GM12801 (cell line): ENCODE data around the gene FUT8.

Source experiments
- TF ChIP-seq, protein P1 (sequence below): IDR thresholded peaks from one replicate; pipeline ENCODE4 v1.5.1; 2011; ENCODE audit warnings: control low read depth; ENCODE audit not compliant: insufficient read length; ENCODE audit errors: extremely low read depth

Gene FUT8

DNA sequence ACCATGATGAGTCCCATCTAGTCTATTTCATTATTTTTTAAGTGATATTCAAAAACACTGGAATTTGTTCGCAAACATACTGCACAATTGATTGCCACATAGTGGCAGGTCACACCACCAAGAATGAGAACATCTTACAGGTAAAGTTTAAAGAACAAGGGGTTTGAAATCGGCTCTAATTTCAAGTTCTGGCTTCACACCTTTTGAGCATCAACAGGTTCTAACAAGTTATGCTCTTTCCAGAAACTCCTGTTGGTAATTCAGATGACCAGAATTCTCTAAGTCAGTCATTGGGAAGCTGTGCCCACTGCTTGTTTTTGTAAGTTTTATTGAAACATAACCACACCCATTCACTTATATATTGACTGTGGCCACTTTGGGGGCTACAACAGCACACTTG, 336.3 kb downstream of the FUT8 start:
- TF ChIP-seq, protein P1, sequence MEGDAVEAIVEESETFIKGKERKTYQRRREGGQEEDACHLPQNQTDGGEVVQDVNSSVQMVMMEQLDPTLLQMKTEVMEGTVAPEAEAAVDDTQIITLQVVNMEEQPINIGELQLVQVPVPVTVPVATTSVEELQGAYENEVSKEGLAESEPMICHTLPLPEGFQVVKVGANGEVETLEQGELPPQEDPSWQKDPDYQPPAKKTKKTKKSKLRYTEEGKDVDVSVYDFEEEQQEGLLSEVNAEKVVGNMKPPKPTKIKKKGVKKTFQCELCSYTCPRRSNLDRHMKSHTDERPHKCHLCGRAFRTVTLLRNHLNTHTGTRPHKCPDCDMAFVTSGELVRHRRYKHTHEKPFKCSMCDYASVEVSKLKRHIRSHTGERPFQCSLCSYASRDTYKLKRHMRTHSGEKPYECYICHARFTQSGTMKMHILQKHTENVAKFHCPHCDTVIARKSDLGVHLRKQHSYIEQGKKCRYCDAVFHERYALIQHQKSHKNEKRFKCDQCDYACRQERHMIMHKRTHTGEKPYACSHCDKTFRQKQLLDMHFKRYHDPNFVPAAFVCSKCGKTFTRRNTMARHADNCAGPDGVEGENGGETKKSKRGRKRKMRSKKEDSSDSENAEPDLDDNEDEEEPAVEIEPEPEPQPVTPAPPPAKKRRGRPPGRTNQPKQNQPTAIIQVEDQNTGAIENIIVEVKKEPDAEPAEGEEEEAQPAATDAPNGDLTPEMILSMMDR = no peak

DNA sequence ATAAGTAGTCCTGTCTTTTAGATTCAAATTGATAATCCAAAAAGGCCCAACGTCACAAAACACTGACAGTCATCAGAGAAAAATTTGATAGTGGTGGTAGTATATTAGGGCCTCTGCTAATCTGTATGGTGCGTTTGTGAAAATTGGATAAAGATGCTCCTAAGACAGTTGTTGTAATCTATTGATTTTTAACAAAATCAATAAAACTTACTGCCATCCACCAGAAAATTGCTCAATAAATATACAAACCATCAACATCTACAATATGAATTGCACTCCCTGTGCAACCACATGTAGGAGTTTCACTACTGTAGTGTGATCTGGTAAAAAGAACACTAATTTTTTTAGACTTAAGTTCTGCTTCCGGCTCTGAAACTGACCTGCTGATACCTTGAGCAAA, 336.8 kb downstream of the FUT8 start:
- TF ChIP-seq, protein P1 = no peak

DNA sequence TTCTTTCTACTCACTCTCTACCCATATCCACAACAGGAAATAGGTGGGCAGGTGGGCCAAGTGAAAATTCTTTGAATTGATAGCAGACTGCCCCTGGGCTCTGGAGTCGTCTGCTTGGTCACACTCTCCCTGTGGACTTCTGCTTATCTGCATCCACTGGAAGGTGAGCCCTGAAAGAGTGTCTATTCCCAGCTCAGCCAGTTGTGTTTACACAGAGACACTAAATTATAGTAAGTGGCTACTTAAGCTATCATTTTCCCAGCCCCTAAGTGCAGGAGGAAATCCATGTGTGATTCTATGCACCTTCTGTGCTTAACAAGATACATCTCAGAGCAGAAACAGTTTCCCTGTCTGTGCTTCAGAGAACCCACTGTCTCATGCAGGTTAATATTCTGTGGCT, 338.4 kb downstream of the FUT8 start:
- TF ChIP-seq, protein P1 = no peak

DNA sequence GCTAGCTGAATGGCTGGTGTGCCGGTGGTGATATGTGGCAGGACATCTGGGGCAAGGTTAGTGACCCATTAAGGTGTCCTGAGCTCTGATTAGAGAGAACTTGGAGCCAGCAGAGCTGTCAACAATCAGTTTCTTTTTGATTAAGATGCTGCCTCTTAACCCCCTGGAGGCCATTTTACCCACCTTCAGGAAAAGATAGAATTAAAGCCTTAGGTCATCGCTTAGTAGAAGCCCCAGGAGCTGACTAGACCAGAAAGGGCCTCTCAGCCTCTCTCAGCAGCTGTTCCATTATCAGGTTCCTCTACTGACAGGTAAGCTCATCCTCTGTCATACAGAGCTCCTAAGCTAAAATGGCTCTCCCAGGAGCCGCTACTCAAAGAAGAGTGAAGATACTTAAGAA, 339.0 kb downstream of the FUT8 start:
- TF ChIP-seq, protein P1 = no peak

DNA sequence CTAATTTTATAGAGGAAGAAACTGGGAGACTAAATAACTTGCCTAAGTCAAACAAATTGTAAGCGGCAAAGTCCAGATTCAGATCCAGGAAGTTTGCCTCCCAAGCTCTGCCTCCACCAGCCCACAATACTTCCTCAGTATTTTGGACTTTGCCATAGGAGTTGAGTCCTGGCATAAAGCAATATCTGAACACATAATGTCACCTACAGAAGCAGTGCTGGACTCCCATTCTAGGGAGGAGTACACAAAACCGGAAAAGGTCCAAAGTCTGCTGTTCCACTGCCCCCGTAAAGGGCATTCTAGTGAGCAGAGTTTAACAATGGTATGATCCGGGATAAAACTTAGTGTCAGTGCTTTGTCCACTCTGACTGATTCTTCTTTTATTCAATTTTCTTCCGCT, 340.5 kb downstream of the FUT8 start:
- TF ChIP-seq, protein P1 = no peak

DNA sequence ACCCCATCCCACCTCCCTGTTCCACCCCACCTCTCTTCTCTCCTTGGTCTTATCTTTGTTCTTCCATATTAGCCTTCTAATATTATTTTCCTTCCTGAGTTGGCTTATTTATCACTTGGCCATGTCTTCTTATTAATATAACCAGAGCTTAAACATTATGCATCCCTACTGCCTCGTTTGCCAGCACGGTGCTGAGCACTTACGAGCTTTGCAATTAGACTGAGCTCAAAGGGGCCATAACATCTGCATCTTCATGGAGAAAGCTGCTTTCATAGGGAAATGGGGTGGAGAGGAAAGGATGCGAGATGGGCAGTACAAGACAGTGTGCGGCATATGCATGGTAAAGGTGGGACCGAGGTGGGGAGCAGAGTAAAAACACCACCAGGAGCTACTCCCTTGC, 342.8 kb downstream of the FUT8 start:
- TF ChIP-seq, protein P1 = no peak

DNA sequence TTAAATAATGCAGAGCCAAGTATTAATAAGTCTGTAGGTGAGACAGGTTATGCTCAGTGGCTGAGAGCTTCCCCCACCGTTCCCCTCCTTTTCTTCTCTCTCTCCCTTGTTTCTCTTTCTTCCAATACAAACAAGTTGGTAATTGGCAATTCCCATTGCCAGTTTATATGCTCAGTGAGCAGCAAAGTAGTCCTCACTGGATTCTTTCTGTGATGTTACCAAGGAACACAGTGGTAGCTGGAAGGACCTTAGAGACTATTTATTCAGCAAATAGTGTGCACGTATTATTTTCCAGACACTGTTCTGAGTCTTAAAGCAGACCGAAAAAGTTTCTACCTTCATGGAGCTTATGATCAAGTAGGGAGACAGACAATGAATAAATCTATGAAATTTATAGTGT, 344.4 kb downstream of the FUT8 start:
- TF ChIP-seq, protein P1 = no peak

DNA sequence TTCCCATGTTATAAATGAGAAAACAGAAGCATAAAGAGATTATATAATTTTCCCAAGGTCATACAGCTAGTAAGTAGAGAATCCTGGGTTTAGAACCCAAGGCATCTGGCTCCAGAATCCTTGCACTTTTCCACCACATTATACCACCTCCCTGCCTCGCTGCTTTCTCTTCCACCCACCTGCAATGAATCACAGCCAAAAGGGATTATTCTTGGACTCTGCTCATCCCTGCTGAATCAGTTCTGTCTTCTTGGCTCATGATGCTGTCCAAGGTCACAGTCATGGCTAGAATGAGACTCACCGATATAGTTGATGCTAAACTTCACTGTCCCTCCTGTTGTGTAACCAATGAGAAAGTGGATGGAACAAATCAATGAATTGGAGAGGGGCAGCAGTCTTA, 356.6 kb downstream of the FUT8 start:
- TF ChIP-seq, protein P1 = no peak
